Small intestine (tissue), 7 donors: ENCODE results near the gene CAMTA1. TPM values are rescaled to one million over a fixed set of nuclear protein-coding genes. Genes with fewer than 3 reads are reported as not detected.

Experiments used
- DNase-seq, 2 donors: peaks; one replicate each; pipeline versions ENCODE4 v3.0.0 to v3.0.0-alpha.2; 2013
- FAIRE-seq: peaks from 2 replicates; lab custom pipeline; 2012; peaks lifted over from hg19 to GRCh38; lab: Jason Lieb, UNC
- H3K27ac ChIP-seq, 3 donors: one replicate each; pipeline ENCODE4 v1.5.1; 2013; ENCODE audit warnings: low read length in 2 of 3, mild to moderate bottlenecking in 2 of 3, control low read depth in 1 of 3, inconsistent platforms in 1 of 3, low read depth in 1 of 3, moderate library complexity in 1 of 3
- H3K27me3 ChIP-seq, 3 donors: one replicate each; pipeline ENCODE4 v1.6.1; 2013; ENCODE audit warnings: low read length in 3 of 3, inconsistent platforms in 1 of 3; ENCODE audit not compliant: control insufficient read depth in 3 of 3, insufficient read depth in 3 of 3
- H3K36me3 ChIP-seq, 3 donors: one replicate each; pipeline ENCODE4 v1.6.1; 2013; ENCODE audit warnings: low read length in 3 of 3, inconsistent platforms in 1 of 3, low read depth in 1 of 3, mild to moderate bottlenecking in 1 of 3, moderate library complexity in 1 of 3; ENCODE audit not compliant: control insufficient read depth in 3 of 3, insufficient read depth in 2 of 3
- H3K4me1 ChIP-seq, 3 donors: one replicate each; pipeline ENCODE4 v1.6.1; 2013; ENCODE audit warnings: low read length in 2 of 3, inconsistent platforms in 1 of 3, low read depth in 1 of 3, mild to moderate bottlenecking in 1 of 3, moderate library complexity in 1 of 3; ENCODE audit not compliant: control insufficient read depth in 3 of 3, insufficient read depth in 2 of 3
- H3K4me3 ChIP-seq, 3 donors: one replicate each; pipeline ENCODE4 v1.5.1; 2013; ENCODE audit warnings: low read length in 3 of 3, control low read depth in 1 of 3, inconsistent platforms in 1 of 3, low read depth in 1 of 3, mild to moderate bottlenecking in 1 of 3, moderate library complexity in 1 of 3
- H3K9me3 ChIP-seq, 2 donors: one replicate each; pipeline ENCODE4 v1.6.1; 2013; ENCODE audit warnings: low read depth in 1 of 2, low read length in 1 of 2; ENCODE audit not compliant: control insufficient read depth in 2 of 2, insufficient read depth in 1 of 2
- WGBS, 3 donors: extraction: QIAGEN DNeasy Blood & Tissue Kit; methylation state at CpG; one replicate each; pipeline ENCODE4 v1.1.7; 2013; 5-methylcytosine and 5-hydroxymethylcytosine counted together
- polyA plus RNA-seq, 4 donors: library from polyadenylated mRNA; stranded (reverse) in 3 of 4; unstranded in 1 of 4; fragments of 200-250 nt in 3 of 4; fragments of 120-200 nt in 1 of 4; gene quantifications; one replicate each; pipeline versions ENCODE4 v1.2.1 to v1.2.3, GENCODE V29; 2013
- donor health status: healthy with polysubstance abuse.
- donor health status: control.
- donor health status: control.
- donor health status: Bipolar disorder and iron deficiency.
- donor health status: healthy.

Gene CAMTA1
- polyA plus RNA-seq, 4 donors, result 57.6 to 177 (median 147) TPM

GRCh38 chr1:7085521-7085920, 300.3 kb downstream of the CAMTA1 start:
- DNase-seq (no peak), FAIRE-seq (no peak)
- Histone ChIP-seq H3K4me1 (no peaks in the 10 kb centered on the region), H3K27me3 (no peaks in the 10 kb centered on the region), H3K36me3 (no peaks in the 10 kb centered on the region), H3K4me3 (no peak overlapping the region), H3K9me3 (peaks cover 0 to 4% of the 10 kb centered on the region in 2 donors), H3K27ac (no peak overlapping the region)
- WGBS, 3 donors, result 72 to 81% (median 77%) methylated on average over 6 of the region's 6 CpGs

DNA sequence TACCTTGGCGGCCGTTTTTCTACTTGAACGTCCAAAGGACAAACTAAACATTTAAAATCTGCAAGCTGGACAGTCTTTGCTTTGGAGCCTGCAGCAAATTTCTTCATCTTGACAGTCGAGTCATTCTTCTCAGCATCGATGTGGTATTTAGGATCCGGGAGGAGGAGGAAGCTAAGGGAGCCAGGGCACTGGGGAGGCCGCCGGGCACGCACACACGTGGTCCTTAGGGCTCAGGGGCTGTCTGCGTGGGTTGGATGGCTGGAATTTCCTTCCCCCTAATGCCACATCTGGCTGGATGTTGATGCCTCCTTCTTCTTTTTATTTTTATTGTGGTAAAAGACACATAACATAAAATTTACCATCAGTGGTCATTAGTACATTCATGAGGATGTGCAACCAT, 300.9 kb downstream of the CAMTA1 start:
- H3K27ac ChIP-seq, result no peak overlapping the region
- no peaks in the 10 kb centered on the region for H3K27me3 ChIP-seq
- FAIRE-seq (no peak), DNase-seq (no peak)
- no peaks in the 10 kb centered on the region for H3K4me1 ChIP-seq
- no peaks in the 10 kb centered on the region for H3K9me3 ChIP-seq
- 74 to 84% (median 79%) methylated on average over 11 of the region's 11 CpGs for WGBS, 3 donors
- H3K36me3 ChIP-seq, result no peaks in the 10 kb centered on the region
- no peak overlapping the region for H3K4me3 ChIP-seq

DNA sequence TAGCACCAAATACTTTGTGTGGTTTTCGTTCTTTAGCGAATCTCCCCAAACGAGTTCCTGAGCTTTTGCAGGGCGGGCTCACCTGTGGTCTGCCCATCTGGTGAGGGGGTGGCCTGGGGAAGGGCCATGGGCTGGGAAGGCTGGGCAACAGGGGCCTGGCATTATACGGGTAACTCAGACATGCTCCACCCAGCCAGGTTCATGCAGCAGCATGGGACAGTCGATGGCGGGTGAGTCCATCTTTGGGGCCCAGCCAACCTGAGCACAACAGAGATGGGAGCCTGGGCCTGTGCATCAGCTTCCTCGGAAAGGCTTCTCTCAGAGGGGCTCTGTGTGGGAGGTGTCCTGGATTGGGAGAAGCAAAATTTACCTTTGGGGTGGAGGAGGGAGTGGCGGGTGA, 302.6 kb downstream of the CAMTA1 start:
- no peak for DNase-seq
- no peaks in the 10 kb centered on the region for H3K9me3 ChIP-seq
- H3K4me3 ChIP-seq, result no peak overlapping the region
- no peaks in the 10 kb centered on the region for H3K36me3 ChIP-seq
- no peak overlapping the region for H3K27ac ChIP-seq
- FAIRE-seq, result no peak
- H3K27me3 ChIP-seq, result no peaks in the 10 kb centered on the region
- no peaks in the 10 kb centered on the region for H3K4me1 ChIP-seq
- WGBS, 3 donors, result 86 to 93% (median 92%) methylated on average over 9 of the region's 9 CpGs

- H3K4me3 ChIP-seq, result no peak overlapping the region
- no peaks in the 10 kb centered on the region for H3K27me3 ChIP-seq
- no peak for DNase-seq
- WGBS, 3 donors, result 22 to 53% (median 33%) methylated on average over 5 of the region's 5 CpGs
- H3K27ac ChIP-seq, result no peak overlapping the region
- no peaks in the 10 kb centered on the region for H3K9me3 ChIP-seq
- no peaks in the 10 kb centered on the region for H3K4me1 ChIP-seq
- no peaks in the 10 kb centered on the region for H3K36me3 ChIP-seq
- no peak for FAIRE-seq
Measured at GRCh38 chr1:7089497-7089896, 304.2 kb downstream of the CAMTA1 start.

- Histone ChIP-seq H3K4me3 (no peak overlapping the region), H3K27me3 (peaks cover 0 to 5% (median 4%) of the 10 kb centered on the region in 3 donors), H3K4me1 (no peaks in the 10 kb centered on the region), H3K9me3 (no peaks in the 10 kb centered on the region), H3K27ac (no peak overlapping the region), H3K36me3 (no peaks in the 10 kb centered on the region)
- FAIRE-seq (no peak), DNase-seq (no peak)
- 53 to 69% (median 55%) methylated on average over 10 of the region's 10 CpGs for WGBS, 3 donors
Measured at GRCh38 chr1:7093297-7093696, 308.0 kb downstream of the CAMTA1 start.

- no peaks in the 10 kb centered on the region for H3K9me3 ChIP-seq
- FAIRE-seq (no peak), DNase-seq (no peak)
- H3K27ac ChIP-seq, result no peak overlapping the region
- no peak overlapping the region for H3K4me3 ChIP-seq
- H3K36me3 ChIP-seq, result no peaks in the 10 kb centered on the region
- peaks cover 0 to 9% (median 4%) of the 10 kb centered on the region in 3 donors for H3K27me3 ChIP-seq
- WGBS, 3 donors, result 82 to 91% (median 83%) methylated on average over 4 of the region's 4 CpGs
- no peaks in the 10 kb centered on the region for H3K4me1 ChIP-seq
Measured at GRCh38 chr1:7094086-7094485, 308.8 kb downstream of the CAMTA1 start.

- Histone ChIP-seq H3K9me3 (no peaks in the 10 kb centered on the region), H3K27ac (no peak overlapping the region), H3K27me3 (peaks cover 0 to 9% (median 4%) of the 10 kb centered on the region in 3 donors), H3K4me3 (no peak overlapping the region), H3K4me1 (no peaks in the 10 kb centered on the region), H3K36me3 (no peaks in the 10 kb centered on the region)
- DNase-seq (no peak), FAIRE-seq (no peak)
- 64 to 72% (median 70%) methylated on average over 10 of the region's 10 CpGs for WGBS, 3 donors
Measured at GRCh38 chr1:7094509-7094908, 309.3 kb downstream of the CAMTA1 start.

DNA sequence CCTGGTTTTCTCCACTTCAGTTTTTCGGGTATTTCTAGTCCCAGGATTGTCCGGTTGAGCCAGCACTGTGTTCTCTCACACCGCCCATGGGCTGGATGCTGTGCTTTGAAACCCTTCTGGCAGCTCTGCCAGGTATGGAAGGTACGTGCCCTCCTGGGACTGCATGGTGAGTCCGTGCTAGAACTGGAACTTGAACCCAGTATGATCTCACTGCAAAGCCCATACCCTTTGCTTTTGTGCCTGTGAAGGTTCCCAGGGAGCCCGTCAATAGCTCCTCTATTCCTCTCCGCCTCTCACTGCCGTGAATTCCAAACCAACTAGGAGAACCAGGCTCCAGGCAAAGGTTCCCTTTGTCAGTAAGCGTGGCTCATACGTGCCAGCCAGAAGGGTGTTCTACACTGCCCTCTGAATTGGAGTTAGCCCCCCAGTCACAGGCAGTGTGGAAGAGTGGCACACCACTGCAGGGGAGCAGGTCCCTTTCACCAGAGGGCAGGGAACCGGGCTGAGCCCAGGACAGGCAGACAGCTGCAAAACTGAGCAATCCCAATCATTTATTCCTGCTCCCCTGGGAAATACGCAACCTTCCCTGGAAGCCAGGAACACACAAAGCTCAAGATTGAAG, 310.2 kb downstream of the CAMTA1 start:
- no peaks in the 10 kb centered on the region for H3K9me3 ChIP-seq
- H3K27me3 ChIP-seq, result peaks cover 0 to 12% (median 4%) of the 10 kb centered on the region in 3 donors
- DNase-seq, result no peak
- H3K27ac ChIP-seq, result no peak overlapping the region
- H3K4me3 ChIP-seq, result no peak overlapping the region
- H3K4me1 ChIP-seq, result no peaks in the 10 kb centered on the region
- WGBS, 3 donors, result 75 to 84% (median 75%) methylated on average over 12 of the region's 12 CpGs
- no peaks in the 10 kb centered on the region for H3K36me3 ChIP-seq
- no peak for FAIRE-seq
